NCI-H1417 treated with DMSO at 0.1 percent for 48 hours (cell line): ENCODE data around the gene PDE4D.
"Not testable (repeated sequence)": the region's sequence is repeated elsewhere in the genome, so short reads cannot be mapped to it uniquely, and the experiment has no call there.

ENCODE experiments used
- DNase-seq: peaks from one replicate; lab custom pipeline; 2025; lab: John Stamatoyannopoulos, UW

PDE4D gene

DNA sequence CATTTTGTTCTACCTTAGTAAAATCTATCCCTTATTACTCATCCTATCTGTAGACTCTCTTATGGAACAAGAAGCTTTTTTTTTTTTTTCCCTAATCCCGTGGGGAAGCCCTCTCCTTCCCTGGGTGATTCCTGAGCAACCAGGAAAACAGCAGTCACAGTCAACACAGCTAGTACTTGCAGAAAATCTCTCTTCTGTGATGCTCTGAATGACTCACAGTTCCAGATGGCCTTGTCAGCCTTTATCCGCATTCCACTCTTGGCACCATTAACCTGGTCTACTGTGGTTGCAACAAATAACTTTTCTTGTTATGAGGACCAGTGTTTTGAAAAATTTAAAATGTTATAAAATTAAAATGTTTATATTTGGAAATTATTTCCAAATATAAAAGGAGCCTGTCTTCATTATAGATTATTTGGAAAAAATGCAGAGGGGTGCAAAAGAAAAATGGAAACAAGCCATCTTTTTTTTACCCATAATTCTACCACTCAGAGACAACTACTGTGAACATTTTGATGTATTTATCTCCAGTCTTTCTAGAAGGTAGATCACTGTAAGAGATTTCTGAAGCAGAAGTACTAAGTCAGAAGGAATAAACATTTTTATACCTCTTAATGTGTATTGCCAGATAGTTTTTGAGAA is 824.0 kb downstream of the PDE4D start:
- no peak for DNase-seq

DNA sequence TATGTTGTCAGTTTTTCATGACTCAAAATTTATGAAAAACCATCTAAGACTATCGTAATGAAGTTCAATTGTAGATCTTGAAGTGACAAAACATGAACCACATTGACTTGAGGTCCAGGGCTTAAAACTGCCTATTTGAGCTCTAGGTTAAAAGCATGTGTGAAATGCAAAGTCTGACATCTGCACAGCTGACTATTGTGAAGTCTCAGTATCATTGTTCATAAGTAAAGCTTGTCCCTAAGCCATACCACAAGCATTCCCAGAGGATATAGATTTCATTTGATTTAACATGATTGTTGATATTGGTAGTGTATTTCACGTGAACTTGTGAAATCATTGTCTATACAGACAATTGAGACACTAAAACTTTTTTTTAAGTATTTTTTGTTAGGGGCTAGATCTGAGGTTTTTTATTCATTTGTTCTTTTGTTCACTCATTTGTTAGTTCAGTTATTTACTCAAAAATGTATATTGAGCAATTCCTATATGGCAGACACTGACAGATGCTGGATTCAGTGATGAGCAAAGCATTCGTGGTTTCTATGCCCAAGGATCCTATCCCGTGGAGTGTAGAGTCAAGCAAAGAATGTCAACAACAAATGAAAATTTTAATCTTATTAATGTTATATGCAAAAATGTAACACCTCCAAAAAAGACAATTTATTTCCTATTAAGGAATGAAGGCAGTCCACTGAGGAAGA is 825.4 kb downstream of the PDE4D start:
- no peak for DNase-seq

DNA sequence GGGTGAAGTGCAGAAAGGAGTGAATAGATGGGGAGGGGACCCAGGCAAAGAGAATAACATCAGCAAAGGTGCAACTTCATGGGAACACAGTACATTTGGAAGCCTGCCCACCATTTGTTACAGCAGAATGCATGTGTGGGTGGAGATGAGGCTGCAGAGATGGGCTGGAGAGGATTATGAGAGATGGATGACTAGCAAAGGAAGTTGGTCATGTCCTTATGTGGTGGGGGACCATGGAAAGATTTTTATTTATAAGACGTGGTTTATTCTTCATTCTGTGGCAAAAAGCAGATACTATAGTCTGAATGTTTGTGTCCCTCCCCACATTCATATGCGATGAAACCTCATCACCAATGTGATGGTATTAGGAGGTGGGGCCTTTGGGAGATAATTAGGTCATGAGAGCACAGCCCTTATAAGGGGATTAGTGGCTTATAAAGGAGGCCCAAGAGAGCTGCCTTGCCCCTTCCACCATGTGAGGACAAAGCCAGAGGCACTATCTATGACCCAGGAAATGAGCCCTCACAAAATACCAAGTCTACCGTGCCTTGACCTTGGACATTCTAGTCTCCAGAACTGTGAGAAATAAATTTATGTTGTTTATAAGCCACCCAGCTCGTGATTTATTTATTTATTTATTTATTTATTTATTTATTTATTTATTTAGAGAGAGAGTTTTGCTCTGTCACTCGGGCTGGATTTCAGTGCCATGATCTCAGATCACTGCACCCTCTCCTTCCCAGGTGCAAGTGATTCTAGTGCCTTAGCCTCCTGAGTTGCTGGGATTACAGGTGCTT is 827.0 kb downstream of the PDE4D start:
- no peak for DNase-seq

DNA sequence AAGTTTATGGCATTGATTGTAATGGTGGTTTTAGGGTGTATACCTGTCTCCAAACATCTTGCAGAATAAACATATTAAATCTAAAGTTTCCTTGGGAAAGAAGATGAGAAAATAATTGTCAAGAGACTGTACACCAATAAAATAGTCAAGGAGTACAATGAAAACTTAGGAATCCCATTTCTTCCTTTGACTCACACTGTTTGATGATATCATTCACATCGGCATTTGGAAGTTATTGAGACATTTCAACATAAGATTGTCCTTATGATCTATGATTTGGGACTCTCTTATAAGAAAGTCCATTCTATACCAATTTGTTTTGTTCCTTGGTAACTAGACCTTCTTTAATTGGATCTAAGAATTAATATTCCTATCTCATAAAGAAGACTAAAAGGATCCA is 828.0 kb downstream of the PDE4D start:
- DNase-seq, result no peak

DNA sequence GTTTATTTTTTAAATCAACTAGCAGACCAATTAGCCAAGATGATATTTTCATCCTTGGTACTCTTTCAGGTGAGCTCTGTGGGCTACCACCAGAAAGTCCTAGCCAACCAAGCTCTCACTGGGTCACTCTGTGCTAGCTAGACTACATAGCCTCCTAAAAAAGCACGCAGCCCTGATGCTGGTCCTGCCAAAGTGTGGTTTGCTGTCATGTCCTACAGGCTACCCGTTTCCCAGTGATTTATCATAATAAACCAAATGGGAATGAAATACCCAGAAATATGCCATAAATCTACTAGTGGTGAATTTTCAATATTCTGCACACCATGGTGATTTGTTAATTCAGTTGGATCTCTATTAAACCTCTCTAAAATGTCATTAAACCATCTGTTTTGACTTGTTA is 829.2 kb downstream of the PDE4D start:
- DNase-seq, result no peak

DNA sequence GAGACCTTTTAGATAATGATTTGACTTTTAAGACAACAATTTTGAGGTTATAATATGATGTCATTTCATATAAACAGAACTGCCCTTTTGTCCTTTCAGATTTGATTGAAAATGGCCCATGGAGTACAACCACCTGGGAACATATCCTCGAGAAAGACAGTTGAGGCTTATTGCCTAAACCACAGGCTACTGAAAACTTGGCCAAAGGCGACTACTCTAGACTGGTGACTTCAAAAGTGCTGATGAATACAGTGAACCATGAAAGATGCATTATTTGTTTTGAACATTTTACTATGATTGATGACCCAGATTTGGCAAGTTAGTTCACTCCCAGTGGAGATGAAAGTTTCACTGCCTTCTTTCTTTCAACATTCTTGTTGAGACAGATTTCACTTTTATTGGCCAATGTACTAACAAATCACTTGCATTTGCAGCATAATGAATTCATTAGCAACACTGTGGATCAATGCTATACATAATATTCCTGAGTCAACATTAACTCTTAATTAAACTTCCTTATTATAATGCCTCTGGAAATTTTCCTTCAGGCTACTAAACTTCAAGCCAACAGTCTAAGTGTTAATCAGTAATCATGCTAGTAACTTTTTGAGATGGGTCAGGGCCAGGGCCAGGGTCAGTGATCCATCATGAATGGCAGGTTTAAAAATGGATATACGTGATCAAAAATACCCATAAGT is 830.4 kb downstream of the PDE4D start:
- DNase-seq, result no peak

GRCh38 chr5:59061377-59061776 is 832.1 kb downstream of the PDE4D start:
- DNase-seq, result no peak

- no peak for DNase-seq
Measured at GRCh38 chr5:59058969-59059687, 834.4 kb downstream of the PDE4D start.

DNA sequence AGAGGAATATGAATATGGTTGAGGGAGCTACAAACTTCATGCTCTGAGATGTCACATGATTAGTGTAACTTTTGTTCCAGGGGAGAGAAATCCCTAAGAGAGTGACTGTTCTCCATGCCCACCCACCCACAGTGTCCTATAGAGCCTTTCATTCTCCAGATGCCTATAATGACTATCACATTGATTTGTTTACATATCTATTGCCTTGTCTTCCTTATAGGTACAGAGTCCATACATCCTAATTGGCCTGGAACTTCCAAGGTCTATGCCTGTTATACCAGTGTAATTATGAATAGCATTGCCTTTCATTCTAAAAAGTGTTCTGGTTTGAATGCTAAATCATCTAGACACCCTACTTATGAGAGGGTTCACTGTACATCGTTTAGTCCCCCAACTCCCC is 835.3 kb downstream of the PDE4D start:
- no peak for DNase-seq

GRCh38 chr5:59056599-59056998 is 836.9 kb downstream of the PDE4D start:
- not testable (repeated sequence) for DNase-seq

- DNase-seq, result no peak
Measured at GRCh38 chr5:59055745-59056448, 837.6 kb downstream of the PDE4D start.

DNA sequence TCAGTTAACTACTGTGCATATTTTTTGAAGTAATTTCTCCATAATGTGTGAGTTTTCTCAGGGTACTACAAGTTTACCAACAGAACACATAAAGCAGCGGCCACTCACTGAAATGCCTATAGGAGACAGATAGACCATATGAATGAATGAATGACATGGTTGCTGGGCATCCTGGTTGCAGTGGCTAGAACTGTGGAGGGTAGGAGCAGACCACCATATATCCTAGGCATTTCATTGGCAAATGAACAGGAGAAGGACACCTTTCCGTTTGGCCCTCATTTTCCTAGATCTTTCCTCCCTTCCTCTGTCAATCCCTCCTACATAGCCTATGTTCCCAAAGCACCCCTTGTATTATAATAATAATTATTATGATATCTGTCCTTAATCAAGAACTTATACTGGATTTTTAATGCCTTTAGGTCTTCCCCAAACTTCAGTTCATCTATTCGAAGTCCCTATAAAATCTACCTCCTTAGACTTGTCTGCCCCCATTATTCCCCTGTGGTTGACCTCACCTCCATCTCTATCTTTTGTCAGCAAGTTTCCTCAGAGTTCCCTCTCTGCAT is 838.5 kb downstream of the PDE4D start:
- no peak for DNase-seq

DNA sequence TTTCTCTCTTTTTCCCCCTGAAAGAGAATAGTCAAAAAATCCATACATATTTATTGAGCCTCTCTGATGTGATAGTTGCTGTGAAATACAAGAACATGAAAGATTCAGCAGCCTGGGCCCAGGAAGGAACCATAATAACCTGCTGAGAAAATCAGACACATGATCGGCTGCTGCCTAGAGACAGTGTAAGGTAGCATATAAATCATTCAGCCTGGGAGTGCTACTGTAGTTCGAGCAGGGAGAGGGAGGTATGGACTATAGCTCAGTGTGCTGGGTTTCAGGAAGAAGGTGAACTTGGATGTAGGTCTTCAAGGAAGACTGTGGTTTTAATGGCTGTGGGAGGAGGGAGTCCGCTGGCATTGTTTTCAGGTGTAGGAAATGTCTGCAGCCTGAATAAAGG is 841.6 kb downstream of the PDE4D start:
- DNase-seq, result no peak

DNA sequence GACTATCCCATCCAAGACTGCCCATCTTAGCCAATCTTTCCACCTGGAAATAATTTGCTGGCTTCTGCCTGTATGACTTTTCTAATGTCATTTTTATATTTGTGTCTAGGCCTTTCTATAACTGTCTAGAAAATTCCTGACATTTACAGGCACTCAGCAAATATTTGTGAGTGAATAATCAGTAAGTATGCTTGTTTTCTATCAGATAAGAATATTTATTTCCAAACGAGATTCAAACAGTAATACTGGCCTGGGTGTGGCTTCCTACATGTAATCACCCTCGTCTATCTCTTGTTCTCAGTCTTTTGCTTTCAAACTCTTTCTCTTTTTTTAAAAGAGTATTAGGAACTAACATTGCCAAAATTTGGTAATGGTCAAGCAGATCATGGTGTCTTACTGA is 844.4 kb downstream of the PDE4D start:
- DNase-seq, result no peak

- DNase-seq, result no peak
Measured at GRCh38 chr5:59042201-59043055, 851.1 kb downstream of the PDE4D start.

GRCh38 chr5:59041355-59041754 is 852.2 kb downstream of the PDE4D start:
- no peak for DNase-seq

GRCh38 chr5:59040804-59041201 is 852.7 kb downstream of the PDE4D start:
- DNase-seq, result no peak

- no peak for DNase-seq
Measured at GRCh38 chr5:59040024-59040803, 853.3 kb downstream of the PDE4D start.
